Activated naive CD8-positive, alpha-beta T cell treated with anti-CD3 and anti-CD28 coated beads, Interleukin-2, amount 50 U/mL, for 16 hours (primary cell): ENCODE data around the gene RPA3.

ENCODE experiments used
- DNase-seq: peaks from one replicate; pipeline ENCODE4 v3.0.0-alpha.2; 2020; ENCODE audit warnings: low read depth, low spot score

The RPA3 gene

DNA sequence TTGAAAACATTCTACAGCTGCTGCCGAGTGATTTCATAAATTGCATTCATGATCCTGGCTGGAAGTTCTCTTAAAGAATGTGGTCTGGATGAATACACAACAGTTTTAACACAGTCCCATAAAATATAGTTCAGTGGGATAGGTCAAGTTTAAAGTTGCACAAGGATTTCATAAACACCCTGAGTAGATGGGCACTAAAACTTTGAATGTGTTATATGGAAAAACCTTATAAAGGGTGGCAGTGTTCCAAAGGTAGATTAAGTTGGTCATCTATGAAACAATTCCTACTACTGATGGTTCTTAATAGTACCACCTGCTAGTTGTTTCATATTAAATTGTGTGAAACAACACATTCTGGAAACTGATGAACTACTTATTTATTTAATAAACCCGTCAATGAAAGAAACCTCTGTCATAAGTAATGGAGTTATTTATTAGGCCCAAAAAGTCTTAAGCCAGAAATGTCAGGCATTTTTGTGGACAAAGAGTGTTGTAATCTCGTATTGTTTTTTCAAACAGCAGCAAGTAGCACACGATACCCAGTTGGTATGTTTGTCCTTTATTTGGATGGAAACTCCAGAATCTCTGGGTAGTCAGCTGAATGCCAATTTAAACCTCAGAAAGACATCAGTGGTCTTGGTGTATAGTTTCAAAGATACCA lies 14.3 kb upstream of the RPA3 start:
- no peak for DNase-seq

DNA sequence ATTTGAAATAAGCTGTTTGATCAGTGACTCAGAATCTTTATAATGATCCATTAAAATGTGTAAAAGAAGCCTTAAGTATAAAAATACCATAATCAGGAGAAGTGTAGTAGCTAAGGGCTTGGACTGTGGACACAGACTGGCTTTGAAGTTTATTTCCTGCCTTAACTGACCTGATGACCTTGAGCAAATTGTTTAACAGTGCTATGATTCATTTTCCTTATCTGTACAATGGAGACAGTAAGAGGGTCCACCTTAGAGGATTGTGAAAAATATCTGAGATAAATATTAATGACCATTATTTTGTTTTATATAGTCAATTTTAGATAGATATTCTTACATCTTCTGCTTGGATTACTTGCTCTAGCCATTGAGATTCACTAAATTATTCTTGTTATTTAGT lies 13.3 kb upstream of the RPA3 start:
- DNase-seq, result no peak

DNA sequence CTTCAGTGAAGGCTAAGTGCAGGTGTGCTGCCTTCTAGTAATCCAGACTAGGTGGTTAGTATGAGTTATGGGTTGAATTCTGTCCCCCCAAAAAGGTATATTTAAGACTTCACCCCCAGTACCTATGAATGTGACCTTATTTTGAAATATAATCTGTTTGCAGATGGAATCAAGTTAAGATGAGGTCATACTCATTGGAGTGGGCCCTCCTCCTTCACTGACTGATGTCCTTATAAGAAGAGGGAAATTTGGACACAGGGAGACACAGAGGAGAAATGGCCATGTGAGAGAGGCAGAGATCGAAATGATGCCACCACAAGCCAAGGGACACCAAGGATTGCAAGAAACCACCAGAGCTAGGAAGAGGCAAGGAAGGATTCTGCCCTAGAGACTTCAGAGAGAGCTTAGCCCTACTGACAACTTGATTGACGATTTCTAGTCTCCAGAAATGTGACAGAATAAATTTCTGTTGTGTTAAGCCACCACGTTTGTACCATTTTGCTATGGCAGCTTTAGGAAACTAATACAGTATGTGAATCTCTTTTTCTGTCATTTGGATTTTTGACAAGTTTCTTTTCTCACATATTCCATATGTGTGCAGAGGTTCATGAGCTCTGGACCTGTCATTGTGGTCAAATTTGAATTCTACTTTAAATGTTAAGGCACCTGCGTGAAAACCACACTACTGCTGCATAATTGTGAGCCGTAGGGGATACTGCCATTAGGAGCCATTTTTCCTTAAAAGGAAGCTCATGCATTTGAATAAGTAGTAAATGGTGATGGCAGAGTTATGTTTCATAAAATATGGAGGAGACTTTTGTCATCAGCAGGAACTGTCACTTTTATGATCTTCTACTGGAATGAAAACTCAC lies 2.6 kb upstream of the RPA3 start:
- no peak for DNase-seq

DNA sequence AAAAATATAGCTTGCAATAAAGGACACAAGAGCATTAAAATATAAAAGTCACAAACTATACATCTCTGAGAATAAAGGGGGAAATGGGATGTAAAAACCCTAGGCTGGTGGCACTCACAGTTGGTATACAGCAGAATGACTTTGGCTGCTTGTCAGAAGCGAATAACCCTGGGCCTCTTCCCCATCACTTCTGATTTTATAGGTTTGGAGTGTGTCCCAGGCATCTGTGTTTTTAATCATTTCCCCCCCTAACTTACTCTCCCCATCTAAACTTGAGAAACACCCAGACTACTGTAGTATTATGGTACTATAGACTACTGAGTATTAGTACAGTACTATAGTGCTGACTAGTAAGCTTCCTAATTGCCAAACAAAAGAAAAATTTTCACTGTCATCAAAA lies 1.8 kb upstream of the RPA3 start:
- no peak for DNase-seq

DNA sequence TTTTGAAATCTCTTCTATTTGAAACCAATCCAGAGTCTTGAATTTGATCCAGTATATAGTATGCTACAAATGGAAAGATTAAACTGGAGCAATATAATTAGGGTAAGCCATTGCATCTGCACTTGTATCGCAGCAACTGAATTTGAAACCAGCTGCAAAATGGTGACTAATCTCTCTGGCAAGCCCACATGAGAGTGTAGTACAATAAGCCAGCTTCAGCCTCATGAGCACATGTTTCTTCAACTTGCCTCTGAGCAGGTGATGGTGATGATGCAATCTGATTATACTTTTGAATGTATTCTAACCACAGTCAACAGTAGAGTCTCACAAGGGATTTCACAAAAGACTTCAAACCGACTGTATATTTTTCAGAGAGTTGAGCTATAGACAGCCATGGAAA lies 829 bp upstream of the RPA3 start:
- peak; percentile 22 for DNase-seq

DNA sequence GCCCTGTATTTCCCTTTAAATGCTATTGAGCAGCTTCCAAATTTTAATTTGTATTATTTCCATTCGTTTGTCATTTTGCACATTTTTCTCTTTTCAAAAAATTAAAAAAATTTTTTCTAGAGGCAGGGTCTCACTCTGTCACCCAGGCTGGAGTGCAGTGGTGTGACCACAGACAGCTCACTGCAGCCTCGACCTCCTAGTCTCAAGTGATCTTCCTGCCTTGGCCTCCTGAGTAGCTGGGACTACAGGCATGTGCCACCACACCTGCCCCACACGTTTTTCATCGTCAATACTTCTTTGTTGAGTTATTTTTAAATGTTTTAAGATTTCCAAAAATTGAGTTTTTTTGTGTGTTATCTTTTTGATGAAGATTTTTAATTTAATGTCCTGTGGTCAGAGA lies 4.7 kb downstream of the RPA3 start:
- no peak for DNase-seq

DNA sequence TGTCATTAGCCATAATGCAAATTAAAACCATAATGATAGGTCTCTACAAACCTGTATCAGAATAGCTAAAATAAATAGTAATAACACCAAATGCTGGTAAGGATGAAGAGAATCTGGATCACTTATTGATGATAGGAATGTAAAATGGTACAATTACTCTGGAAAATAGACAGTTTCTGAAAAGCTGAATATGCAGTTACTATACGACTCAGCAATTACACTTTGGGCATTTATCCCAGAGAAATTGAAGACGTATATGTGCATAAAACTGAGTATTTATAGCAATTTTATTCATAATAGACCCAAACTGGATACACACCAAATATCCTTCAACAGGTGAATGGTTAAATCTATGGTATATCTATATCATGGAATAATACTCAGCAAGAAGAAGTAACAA lies 7.9 kb downstream of the RPA3 start:
- no peak for DNase-seq

DNA sequence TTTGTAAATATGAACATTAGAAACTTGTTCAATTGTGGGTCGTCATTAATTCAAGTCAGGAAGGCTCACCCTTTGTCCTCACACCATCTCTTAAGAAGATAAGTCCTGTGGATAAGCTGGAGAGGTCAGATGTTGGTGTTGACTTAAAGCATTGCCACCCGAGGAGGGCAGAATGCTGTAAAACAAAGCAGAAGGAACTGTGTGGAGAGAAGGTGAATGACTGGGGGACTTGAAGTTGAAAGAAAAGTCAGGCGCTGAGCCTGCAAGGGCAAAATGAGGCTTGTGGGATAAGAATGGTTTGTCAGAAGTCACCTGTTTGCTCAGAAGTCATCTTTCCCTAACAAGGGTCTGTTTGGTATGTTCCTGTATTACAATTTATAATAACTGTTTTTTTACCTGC lies 9.1 kb downstream of the RPA3 start:
- no peak for DNase-seq

DNA sequence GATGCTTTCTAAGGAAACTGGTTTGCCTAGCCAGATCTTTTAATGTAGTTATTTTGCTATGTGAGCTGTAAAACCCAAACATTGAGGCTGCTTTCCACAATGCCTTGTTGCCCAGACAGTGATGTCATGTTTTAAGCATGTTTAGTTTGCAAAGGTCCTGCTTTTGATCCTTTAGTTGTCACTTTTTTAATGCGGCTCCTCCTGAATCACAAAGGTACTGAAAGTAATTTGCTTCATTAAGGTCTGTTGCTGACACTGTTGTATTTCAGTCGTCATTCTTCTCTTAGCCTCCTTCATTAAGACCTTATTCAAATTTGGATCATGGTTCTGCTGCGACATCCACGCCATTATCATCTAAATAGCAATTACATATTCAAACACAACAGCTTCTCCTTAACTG lies 10.6 kb downstream of the RPA3 start:
- no peak for DNase-seq

DNA sequence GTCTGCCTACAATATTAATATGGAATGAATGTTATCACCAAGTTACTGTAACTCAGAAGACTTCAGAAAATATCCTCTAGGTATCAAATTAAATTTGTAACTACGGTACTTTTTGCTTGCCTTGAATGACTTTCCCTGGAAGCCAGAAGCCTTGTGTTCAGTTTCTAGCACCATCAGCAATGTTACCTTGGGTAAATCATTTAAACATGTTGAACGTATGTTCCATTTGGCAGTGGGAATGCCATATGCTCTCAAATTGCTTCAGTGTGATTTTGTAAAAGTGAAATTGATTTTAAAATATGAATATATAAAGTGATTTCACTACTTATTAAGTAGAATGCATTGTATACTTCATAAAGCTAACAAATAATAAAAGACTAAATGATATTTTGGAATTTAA lies 11.2 kb downstream of the RPA3 start:
- no peak for DNase-seq

DNA sequence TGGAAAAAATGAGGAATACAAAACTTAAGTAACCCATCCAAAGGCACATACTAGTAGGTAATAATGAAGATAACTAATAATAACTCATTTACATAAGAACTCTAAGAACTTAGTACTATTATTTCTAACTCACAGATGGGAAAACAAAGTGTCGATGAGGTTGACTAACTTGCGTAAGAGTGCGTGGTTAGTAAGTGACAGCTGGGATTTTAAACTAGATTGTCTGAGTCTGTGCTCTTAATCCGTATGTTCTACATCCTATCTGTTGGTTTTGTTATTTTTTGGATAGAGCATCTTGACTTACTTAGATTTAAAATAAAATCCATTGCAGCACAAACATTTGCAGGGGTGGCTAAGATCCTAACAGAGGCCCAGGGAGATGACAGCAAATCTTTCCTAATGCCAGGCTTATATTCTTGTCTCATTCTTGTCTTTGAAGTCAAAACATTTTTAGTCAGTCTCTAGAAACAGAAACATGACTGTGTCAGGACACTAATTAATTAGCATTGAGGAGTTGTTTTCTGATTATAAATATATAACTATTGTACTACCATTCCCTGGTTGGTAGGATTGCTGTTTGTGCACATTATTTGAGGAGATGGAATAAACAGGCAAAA lies 11.7 kb downstream of the RPA3 start:
- DNase-seq, result no peak

DNA sequence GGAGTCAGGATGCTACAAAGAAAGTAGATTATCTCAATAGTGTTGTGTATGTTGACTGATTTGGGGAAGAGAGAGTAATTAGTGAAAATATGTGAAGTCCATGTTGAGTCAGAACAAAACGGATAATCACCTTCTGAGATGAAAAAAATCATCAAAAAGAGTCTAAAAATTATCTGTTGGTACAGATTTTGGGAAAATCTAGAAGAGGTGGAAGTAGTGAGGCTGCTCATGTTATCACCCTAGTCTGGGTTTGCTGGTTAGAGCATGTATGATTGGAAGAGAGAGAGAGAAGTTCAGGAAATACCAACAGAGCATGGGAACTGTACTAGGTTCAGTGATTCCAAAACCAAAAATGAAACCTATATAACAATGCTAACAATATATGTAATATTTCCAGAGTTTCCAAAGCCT lies 12.3 kb downstream of the RPA3 start:
- DNase-seq, result no peak

DNA sequence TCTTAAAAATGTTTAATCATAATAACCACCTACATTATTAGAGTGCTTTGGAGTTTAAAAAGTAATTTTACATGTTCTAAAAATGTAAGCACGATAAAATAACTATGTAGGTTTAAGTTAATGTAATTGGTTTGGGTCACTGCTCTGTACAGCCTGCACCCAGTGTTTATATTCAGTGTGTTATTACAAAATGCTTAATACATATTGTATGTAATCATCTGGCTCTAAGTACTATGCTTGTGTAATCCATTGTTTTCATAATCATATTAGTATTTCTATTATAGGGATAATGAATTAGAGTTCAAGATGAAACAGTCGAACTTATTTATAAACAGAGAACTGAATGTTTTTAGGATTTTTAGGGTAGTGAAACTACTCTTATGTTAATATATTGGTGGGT lies 13.1 kb downstream of the RPA3 start:
- DNase-seq, result no peak

DNA sequence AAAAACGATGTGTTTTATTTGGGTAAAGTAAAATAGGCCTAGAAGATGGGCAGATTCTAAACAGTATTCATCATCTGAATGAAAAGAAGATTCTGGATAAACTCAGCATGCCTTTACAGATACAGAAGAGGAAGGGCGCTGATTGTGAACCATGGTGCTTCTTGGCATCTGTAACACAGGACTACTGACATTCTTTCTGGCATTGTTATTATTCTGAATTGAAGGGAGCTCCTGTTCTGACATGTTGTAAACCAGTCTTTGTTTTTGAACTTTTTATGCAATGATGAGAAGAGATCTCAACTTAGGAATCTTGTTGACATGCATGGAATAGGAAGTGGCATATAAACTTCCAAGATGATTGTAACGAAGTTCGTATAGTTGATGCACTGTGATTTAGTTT lies 13.5 kb downstream of the RPA3 start:
- no peak for DNase-seq

DNA sequence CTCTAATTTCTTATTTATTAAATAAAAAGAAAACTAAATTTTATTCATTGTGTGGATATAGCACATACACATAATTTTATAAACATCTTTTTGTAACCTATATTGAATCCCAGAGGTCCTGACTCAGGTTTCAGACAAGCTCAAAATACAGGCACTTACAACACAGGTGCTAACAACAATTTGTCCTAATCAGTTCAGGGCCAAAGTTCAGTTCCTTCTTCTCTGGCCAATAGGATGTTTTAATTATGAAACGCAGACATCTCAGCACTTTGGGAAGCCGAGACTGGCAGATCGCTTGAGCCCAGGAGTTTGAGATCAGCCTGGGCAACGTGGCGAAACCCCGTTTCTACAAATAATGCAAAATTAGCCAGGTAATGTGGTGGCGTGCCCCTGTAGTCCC lies 15.0 kb downstream of the RPA3 start:
- no peak for DNase-seq

DNA sequence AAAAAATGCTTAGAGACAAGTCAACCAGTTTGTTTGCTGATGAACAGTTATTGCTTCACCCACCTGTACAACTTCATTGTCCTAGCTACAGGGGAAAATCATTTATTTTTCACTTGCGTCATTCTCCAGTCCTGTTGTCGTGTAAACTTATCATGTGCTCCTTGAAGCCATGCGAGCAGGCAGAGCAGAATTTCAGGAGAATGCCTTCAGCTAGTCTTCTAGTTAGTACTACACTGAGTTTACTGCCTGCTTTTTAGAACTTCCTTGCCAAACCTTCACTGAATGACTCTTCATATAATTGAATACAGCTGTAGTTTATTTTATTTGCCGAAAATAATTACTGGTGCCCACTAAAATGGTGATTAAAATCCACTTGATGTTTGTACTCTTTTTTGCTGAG lies 15.6 kb downstream of the RPA3 start:
- no peak for DNase-seq

DNA sequence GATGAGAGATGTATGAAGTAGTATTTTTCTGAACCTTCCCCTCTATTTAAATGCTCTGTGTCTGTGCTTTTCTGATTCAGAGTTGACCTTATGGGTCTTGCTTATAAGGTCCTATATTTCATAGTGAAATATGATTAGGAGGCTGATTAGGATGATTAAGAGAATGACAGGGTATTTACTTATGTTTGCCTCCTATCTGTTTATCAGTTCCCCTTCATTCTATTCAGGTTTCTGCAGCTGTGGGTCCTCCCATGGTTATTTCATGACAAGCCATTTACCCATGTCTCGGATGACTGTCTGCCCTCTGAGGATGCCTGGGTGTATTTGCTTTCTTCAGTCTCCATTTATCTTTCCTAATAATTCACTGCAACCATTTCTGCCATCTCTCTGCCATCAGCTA lies 16.9 kb downstream of the RPA3 start:
- no peak for DNase-seq

DNA sequence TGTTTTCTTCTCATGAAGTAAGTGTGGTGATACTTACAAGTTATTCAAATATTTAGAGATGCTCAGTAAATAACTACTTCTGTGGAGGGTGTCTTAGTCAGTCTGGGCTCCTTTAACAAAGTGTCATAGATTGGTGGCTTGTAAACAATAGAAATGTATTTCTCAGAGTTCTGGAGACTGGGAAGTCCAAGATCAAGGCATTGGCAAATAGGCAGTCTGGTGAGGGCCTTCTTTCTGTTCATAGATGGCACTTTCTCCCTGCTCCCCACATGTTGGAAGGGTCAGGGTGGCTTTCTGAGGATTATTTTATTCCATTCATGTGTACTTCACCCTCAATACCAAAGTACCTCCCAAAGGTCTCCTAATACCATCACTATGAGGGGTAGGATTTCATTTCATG lies 18.4 kb downstream of the RPA3 start:
- no peak for DNase-seq

DNA sequence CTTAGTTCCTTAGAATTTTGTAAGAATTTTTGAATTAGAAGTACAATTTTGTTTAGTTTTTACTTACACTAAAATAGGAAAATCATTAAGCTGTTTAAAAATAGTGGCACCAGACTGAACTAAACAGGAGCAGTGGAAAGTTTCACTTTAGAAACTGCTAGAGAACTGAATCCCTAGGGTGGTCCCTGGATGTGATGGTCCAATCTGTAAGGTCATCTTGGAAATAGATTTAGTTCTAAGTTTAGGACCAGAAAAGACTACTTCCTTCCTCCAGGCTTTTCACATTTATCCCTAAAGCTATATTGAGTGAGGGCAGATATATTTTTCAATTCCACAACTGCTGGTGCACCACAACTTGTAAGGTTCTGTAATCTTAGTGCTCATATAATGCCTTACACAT lies 19.0 kb downstream of the RPA3 start:
- no peak for DNase-seq

DNA sequence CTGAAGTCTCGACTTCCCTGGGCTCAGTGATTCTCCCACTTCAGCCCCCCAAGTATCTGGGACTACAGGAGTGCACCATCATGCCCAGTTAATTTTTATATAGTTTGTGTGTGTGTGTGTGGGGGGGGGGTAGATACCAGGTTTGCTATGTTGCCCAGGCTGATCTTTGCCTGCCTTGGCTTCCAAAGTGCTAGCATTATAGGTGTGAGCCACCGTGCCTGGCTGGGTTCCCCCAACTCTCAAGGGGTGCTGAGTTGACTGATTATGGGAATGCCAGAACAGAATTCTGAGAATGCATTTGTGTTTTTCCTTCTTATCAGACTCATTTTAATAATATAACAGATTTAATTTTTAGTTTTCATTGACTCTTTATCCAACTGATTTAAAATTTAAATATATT lies 19.5 kb downstream of the RPA3 start:
- no peak for DNase-seq

DNA sequence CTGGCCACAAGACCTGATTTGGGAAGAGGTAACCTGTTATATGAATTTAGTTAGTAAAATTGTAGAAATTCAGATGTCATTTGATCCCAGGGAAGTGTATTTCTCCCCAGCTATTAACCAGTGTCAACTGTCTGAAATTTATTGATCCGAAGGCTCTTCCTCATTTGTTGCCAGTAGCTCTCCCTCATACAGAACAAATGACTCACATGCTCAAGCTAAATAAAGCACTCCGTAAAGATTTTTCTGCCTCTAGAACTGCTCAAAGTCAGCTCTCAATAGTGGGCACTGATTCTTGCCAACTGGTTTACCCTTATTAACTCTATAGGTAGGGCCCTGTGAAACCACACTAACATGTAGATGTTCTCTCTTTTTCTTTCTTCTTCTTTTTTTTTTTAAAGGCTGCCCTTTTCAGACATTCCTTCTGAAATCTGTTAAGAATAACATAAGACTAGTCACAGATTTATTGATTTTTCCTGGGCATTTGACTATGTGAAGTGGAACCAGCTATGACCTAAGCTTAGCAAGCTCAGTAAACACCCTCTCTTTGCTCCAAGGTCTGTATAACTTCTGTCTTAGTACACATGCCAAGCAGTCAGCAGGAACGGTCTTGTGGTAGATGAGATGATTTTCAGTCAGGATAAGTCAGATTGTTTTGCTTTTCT lies 21.8 kb downstream of the RPA3 start:
- no peak for DNase-seq

DNA sequence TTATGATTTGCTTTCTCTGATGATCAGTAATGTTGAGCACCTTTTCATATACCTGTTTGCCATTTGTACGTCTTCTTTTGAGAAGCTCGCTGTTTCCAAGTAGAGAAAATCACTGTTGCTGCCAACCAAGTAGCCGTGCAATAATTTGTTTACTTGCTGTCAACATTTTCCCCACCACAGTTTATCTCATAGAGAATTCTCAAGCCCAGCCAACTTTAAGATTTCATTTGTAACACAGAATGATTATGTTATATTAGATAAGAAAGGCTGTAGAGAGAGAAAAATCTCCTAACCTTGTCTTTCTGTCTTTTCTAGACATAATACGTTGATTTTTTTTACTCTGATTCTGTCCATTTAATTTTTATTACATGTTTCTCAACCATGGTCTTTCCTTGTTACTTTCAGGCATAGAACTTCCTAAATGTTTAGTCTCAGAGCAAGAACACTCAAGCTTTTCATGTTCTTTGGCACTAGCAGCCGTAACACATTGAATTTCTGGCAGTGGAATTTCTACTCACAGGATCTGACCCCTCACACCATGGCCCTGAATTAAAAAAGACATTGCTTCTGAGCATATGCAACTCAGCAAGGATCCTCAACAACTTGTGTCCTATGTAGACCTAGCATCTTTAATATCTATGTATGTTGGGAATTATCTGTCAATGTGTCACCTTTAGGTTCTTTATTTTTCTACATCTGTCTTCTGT lies 23.1 kb downstream of the RPA3 start:
- DNase-seq, result no peak
